ENCODE data around the gene CTNNA1.
A peak's percentile ranks its signal among the peaks of the same experiment; 100 is the strongest.
"Not testable (repeated sequence)": the region's sequence is repeated elsewhere in the genome, so short reads cannot be mapped to it uniquely, and the experiment has no call there.

The CTNNA1 gene

GRCh38 chr5:138752951-138753793, at the start of gene CTNNA1:
Gene CTNNA1 (plus strand): TSS chr5:138753425. CDS start chr5:138781925, 28,500 bp downstream.
- Mint-ChIP-seq H3K4me3 (peak within 1 kb of the TSS; percentile 90), H3K9me3 (no peaks in the 10 kb centered on the region), H3K36me3 (peaks cover 14% of the 10 kb centered on the region), H3K27me3 (no peaks in the 10 kb centered on the region), H3K27ac (peak within 1 kb of the TSS; percentile 79), H3K4me1 (peaks cover 32% of the 10 kb centered on the region)
- DNase-seq (ENCODE audit: low spot score in 2 of 2) (peak; percentile 28 to 61), ATAC-seq (ENCODE audit: low read depth) (peak; percentile 70)

- not testable (repeated sequence) for DNase-seq (ENCODE audit: low spot score in 2 of 2); H3K36me3 Mint-ChIP-seq; H3K9me3 Mint-ChIP-seq; H3K4me1 Mint-ChIP-seq; ATAC-seq (ENCODE audit: low read depth); H3K27ac Mint-ChIP-seq; H3K4me3 Mint-ChIP-seq
- peaks cover 13% of the 10 kb centered on the region for H3K27me3 Mint-ChIP-seq
Measured at GRCh38 chr5:138703777-138704176, 49.4 kb upstream of the CTNNA1 start.

GRCh38 chr5:138705007-138705406, 48.2 kb upstream of the CTNNA1 start:
- DNase-seq (ENCODE audit: low spot score in 2 of 2) (no peak), ATAC-seq (ENCODE audit: low read depth) (no peak)
- Mint-ChIP-seq H3K4me3 (no peak overlapping the region), H3K36me3 (no peaks in the 10 kb centered on the region), H3K9me3 (peaks cover 2% of the 10 kb centered on the region), H3K4me1 (no peaks in the 10 kb centered on the region), H3K27me3 (peaks cover 10% of the 10 kb centered on the region), H3K27ac (no peak overlapping the region)

GRCh38 chr5:138705567-138705966, 47.7 kb upstream of the CTNNA1 start:
- peaks cover 8% of the 10 kb centered on the region for H3K27me3 Mint-ChIP-seq

GRCh38 chr5:138706655-138707480, 46.4 kb upstream of the CTNNA1 start:
- no peaks in the 10 kb centered on the region for H3K9me3 Mint-ChIP-seq
- no peak for DNase-seq (ENCODE audit: low spot score in 2 of 2)
- peaks cover 5% of the 10 kb centered on the region for H3K27me3 Mint-ChIP-seq
- no peaks in the 10 kb centered on the region for H3K36me3 Mint-ChIP-seq
- H3K4me3 Mint-ChIP-seq, result no peak overlapping the region
- no peaks in the 10 kb centered on the region for H3K4me1 Mint-ChIP-seq
- H3K27ac Mint-ChIP-seq, result no peak overlapping the region
- no peak for ATAC-seq (ENCODE audit: low read depth)

More at GRCh38 chr5:138705567-138705966, 47.7 kb upstream of the CTNNA1 start:
- Mint-ChIP-seq H3K27ac (no peak overlapping the region), H3K9me3 (peaks cover 2% of the 10 kb centered on the region), H3K36me3 (no peaks in the 10 kb centered on the region), H3K4me1 (no peaks in the 10 kb centered on the region), H3K4me3 (no peak overlapping the region)
- ATAC-seq (ENCODE audit: low read depth), result no peak
- DNase-seq (ENCODE audit: low spot score in 2 of 2), result no peak

GRCh38 chr5:138708791-138709190, 44.4 kb upstream of the CTNNA1 start:
- Mint-ChIP-seq H3K27me3 (peaks cover 3% of the 10 kb centered on the region), H3K9me3 (no peaks in the 10 kb centered on the region), H3K36me3 (no peaks in the 10 kb centered on the region), H3K4me3 (no peak overlapping the region), H3K4me1 (no peaks in the 10 kb centered on the region), H3K27ac (no peak overlapping the region)
- no peak for DNase-seq (ENCODE audit: low spot score in 2 of 2)
- no peak for ATAC-seq (ENCODE audit: low read depth)

- DNase-seq (ENCODE audit: low spot score in 2 of 2) (no peak), ATAC-seq (ENCODE audit: low read depth) (no peak)
- no peaks in the 10 kb centered on the region for H3K4me1 Mint-ChIP-seq
- no peak overlapping the region for H3K27ac Mint-ChIP-seq
- no peaks in the 10 kb centered on the region for H3K9me3 Mint-ChIP-seq
- no peaks in the 10 kb centered on the region for H3K36me3 Mint-ChIP-seq
- peaks cover 3% of the 10 kb centered on the region for H3K27me3 Mint-ChIP-seq
- no peak overlapping the region for H3K4me3 Mint-ChIP-seq
Measured at GRCh38 chr5:138709202-138709601, 44.0 kb upstream of the CTNNA1 start.

- Mint-ChIP-seq H3K27ac (no peak overlapping the region), H3K4me3 (no peak overlapping the region), H3K27me3 (peaks cover 3% of the 10 kb centered on the region), H3K9me3 (no peaks in the 10 kb centered on the region), H3K36me3 (no peaks in the 10 kb centered on the region), H3K4me1 (no peaks in the 10 kb centered on the region)
- ATAC-seq (ENCODE audit: low read depth), result no peak
- DNase-seq (ENCODE audit: low spot score in 2 of 2), result no peak
Measured at GRCh38 chr5:138711087-138711486, 42.1 kb upstream of the CTNNA1 start.

- Mint-ChIP-seq H3K4me3 (no peak overlapping the region), H3K4me1 (no peaks in the 10 kb centered on the region), H3K9me3 (no peaks in the 10 kb centered on the region), H3K27ac (no peak overlapping the region), H3K36me3 (no peaks in the 10 kb centered on the region), H3K27me3 (peaks cover 3% of the 10 kb centered on the region)
- no peak for ATAC-seq (ENCODE audit: low read depth)
- DNase-seq (ENCODE audit: low spot score in 2 of 2), result no peak
Measured at GRCh38 chr5:138711811-138712210, 41.4 kb upstream of the CTNNA1 start.

- DNase-seq (ENCODE audit: low spot score in 2 of 2), result no peak
- Mint-ChIP-seq H3K27me3 (peaks cover 3% of the 10 kb centered on the region), H3K27ac (no peak overlapping the region), H3K9me3 (no peaks in the 10 kb centered on the region), H3K36me3 (no peaks in the 10 kb centered on the region), H3K4me1 (no peaks in the 10 kb centered on the region), H3K4me3 (no peak overlapping the region)
- ATAC-seq (ENCODE audit: low read depth), result no peak
Measured at GRCh38 chr5:138712324-138712723, 40.9 kb upstream of the CTNNA1 start.

- no peak for ATAC-seq (ENCODE audit: low read depth)
- Mint-ChIP-seq H3K27ac (no peak overlapping the region), H3K36me3 (no peaks in the 10 kb centered on the region)
Measured at GRCh38 chr5:138712791-138713190, 40.4 kb upstream of the CTNNA1 start.

GRCh38 chr5:138713247-138713646, 40.0 kb upstream of the CTNNA1 start:
- Mint-ChIP-seq H3K4me1 (no peaks in the 10 kb centered on the region), H3K27me3 (peaks cover 3% of the 10 kb centered on the region), H3K9me3 (no peaks in the 10 kb centered on the region), H3K27ac (no peak overlapping the region), H3K36me3 (no peaks in the 10 kb centered on the region), H3K4me3 (no peak overlapping the region)
- no peak for DNase-seq (ENCODE audit: low spot score in 2 of 2)
- ATAC-seq (ENCODE audit: low read depth), result no peak

More at GRCh38 chr5:138712791-138713190, 40.4 kb upstream of the CTNNA1 start:
- no peak for DNase-seq (ENCODE audit: low spot score in 2 of 2)
- no peaks in the 10 kb centered on the region for H3K4me1 Mint-ChIP-seq
- H3K27me3 Mint-ChIP-seq, result peaks cover 3% of the 10 kb centered on the region
- no peak overlapping the region for H3K4me3 Mint-ChIP-seq
- H3K9me3 Mint-ChIP-seq, result no peaks in the 10 kb centered on the region

- ATAC-seq (ENCODE audit: low read depth), result no peak
- no peaks in the 10 kb centered on the region for H3K4me1 Mint-ChIP-seq
- no peak for DNase-seq (ENCODE audit: low spot score in 2 of 2)
- H3K9me3 Mint-ChIP-seq, result no peaks in the 10 kb centered on the region
- H3K27me3 Mint-ChIP-seq, result peaks cover 3% of the 10 kb centered on the region
- no peak overlapping the region for H3K27ac Mint-ChIP-seq
- H3K36me3 Mint-ChIP-seq, result no peaks in the 10 kb centered on the region
- no peak overlapping the region for H3K4me3 Mint-ChIP-seq
Measured at GRCh38 chr5:138714694-138715093, 38.5 kb upstream of the CTNNA1 start.

GRCh38 chr5:138715931-138716432, 37.2 kb upstream of the CTNNA1 start:
- not testable (repeated sequence) for H3K4me1 Mint-ChIP-seq; H3K27ac Mint-ChIP-seq; H3K9me3 Mint-ChIP-seq; H3K36me3 Mint-ChIP-seq; H3K4me3 Mint-ChIP-seq; ATAC-seq (ENCODE audit: low read depth); DNase-seq (ENCODE audit: low spot score in 2 of 2); H3K27me3 Mint-ChIP-seq
